Prostate gland (tissue), 2 donors: ENCODE measurements around the gene CDH13.

Source experiments
- POLR2AphosphoS5 ChIP-seq: sonication (generic); formaldehyde crosslinking; IDR thresholded peaks from one replicate; pipeline ENCODE4 v1.6.1; 2017; ENCODE audit warnings: antibody characterized with exemption
- TF ChIP-seq, protein P1 (sequence below), 4 experiments: fragments of 200-600 bp in 2 of 4; fragments of 450-650 bp in 2 of 4; sonication (generic) in 2 of 4; IDR thresholded peaks; 1 replicate in 3 of 4; 2 replicates in 1 of 4; pipeline ENCODE4 v1.5.1; 2016 to 2019; ENCODE audit warnings: antibody characterized with exemption in 4 of 4, mild to moderate bottlenecking in 2 of 4, moderate library complexity in 2 of 4

DNA sequence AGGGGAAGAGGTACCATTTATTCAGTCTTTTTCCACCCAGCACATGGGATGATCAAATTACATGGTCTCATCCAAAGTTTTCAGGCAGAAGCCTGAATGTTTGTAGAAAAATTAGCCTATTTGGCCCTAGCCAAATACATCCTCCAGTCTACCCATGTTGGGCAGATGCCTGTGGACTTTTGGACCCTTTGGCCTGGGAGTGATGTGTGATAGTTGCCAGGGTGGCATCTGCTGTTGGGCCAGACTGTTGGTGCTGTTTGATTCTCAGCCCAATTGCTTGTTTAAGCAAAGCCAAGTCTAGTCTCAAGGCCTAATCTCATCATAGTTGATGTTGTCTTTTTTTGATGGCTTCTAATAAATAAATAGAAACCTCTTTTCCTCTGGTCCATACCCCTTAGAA lies 419.0 kb downstream of the CDH13 start:
- TF ChIP-seq, protein P1, sequence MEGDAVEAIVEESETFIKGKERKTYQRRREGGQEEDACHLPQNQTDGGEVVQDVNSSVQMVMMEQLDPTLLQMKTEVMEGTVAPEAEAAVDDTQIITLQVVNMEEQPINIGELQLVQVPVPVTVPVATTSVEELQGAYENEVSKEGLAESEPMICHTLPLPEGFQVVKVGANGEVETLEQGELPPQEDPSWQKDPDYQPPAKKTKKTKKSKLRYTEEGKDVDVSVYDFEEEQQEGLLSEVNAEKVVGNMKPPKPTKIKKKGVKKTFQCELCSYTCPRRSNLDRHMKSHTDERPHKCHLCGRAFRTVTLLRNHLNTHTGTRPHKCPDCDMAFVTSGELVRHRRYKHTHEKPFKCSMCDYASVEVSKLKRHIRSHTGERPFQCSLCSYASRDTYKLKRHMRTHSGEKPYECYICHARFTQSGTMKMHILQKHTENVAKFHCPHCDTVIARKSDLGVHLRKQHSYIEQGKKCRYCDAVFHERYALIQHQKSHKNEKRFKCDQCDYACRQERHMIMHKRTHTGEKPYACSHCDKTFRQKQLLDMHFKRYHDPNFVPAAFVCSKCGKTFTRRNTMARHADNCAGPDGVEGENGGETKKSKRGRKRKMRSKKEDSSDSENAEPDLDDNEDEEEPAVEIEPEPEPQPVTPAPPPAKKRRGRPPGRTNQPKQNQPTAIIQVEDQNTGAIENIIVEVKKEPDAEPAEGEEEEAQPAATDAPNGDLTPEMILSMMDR (IDR thresholded peaks at IDR 0.05): no peak
- TF ChIP-seq POLR2AphosphoS5: no peak
